Right lobe of liver (tissue), 4 donors: Measurements from ENCODE around the gene AHR.

Experiments
- POLR2A ChIP-seq: fragments of 450-650 bp; IDR thresholded peaks from one replicate; pipeline ENCODE4 v1.6.1; 2017; ENCODE audit warnings: antibody characterized with exemption, mild to moderate bottlenecking
- TF ChIP-seq, protein P1 (sequence below), 4 donors: fragments of 200-600 bp in 3 of 4; fragments of 450-650 bp in 1 of 4; IDR thresholded peaks; one replicate each; pipeline versions ENCODE4 v1.5.1 to v1.8.0; 2016 to 2022; ENCODE audit warnings: antibody characterized with exemption in 4 of 4, mild to moderate bottlenecking in 2 of 4
- donor health status: DM: no; HTN: no; CAD: no.
- donor health status: DM: no; HTN: no; CAD: no.
- donor health status: DM: no; HTN: yes; CAD: no.

DNA sequence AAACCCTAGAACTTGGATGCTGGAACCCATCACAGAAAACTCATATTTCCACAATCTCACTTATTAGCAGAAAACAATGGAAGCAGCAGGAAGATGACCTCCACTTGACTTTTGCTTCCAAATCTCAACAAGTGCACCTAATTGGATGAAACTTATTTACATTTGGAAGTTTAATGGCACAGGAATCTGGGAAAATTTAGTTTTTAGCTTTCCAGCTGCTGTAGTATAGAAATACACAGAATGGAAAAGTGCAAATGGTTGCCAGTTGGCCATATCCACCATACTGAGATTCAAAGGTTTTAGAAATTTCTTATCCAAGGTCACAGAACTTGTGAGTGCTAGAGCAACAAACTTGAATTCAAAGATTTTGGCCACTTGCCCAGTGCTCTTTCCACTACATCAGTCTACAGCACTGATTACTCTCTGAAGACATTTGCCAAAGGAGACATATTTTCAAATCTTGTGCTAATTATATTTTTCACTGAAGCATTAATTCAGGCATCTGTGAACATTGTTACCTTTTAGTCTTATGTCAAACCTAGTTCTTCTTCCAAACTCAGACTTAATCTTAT, 9.3 kb upstream of the AHR start:
- TF ChIP-seq, protein P1, sequence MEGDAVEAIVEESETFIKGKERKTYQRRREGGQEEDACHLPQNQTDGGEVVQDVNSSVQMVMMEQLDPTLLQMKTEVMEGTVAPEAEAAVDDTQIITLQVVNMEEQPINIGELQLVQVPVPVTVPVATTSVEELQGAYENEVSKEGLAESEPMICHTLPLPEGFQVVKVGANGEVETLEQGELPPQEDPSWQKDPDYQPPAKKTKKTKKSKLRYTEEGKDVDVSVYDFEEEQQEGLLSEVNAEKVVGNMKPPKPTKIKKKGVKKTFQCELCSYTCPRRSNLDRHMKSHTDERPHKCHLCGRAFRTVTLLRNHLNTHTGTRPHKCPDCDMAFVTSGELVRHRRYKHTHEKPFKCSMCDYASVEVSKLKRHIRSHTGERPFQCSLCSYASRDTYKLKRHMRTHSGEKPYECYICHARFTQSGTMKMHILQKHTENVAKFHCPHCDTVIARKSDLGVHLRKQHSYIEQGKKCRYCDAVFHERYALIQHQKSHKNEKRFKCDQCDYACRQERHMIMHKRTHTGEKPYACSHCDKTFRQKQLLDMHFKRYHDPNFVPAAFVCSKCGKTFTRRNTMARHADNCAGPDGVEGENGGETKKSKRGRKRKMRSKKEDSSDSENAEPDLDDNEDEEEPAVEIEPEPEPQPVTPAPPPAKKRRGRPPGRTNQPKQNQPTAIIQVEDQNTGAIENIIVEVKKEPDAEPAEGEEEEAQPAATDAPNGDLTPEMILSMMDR (IDR thresholded peaks at IDR 0.05): no peak
- TF ChIP-seq POLR2A: no peak
